K562 (cell line): ENCODE results near the gene ERAP2.

Experiments used
- KAT8 ChIP-seq: fragments of 450-650 bp; IDR thresholded peaks from 2 replicates; pipeline ENCODE4 v1.6.1; 2016; ENCODE audit warnings: low read depth, mild to moderate bottlenecking
- MYC ChIP-seq, 2 experiments: fragments of 250-450 bp in 1 of 2; sonication (Bioruptor Pico) in 1 of 2; IDR thresholded peaks; 2 replicates each; pipeline versions ENCODE4 v1.5.1 to v1.6.1; 2012 to 2021; ENCODE audit warnings: low read depth in 2 of 2, borderline replicate concordance in 1 of 2, improper control_type of control experiment in 1 of 2, low read length in 1 of 2, mild to moderate bottlenecking in 1 of 2, moderate library complexity in 1 of 2
- NR1H2 ChIP-seq: sonication (generic); formaldehyde crosslinking; IDR thresholded peaks from 2 replicates; pipeline ENCODE4 v1.4.0; 2020; ENCODE audit warnings: mild to moderate bottlenecking, missing genetic modification reagents
- ZNF79 ChIP-seq: fragments of 250-450 bp; sonication (Bioruptor Pico); IDR thresholded peaks from 2 replicates; pipeline ENCODE4 v1.4.0; 2020; ENCODE audit warnings: low read depth, mild to moderate bottlenecking, moderate library complexity

- TF ChIP-seq ZNF79 (no peak), NR1H2 (CRISPR knock-in tag) (no peak), MYC (IDR thresholded peaks at IDR 0.05; ENCODE audit: low read depth, low read length) (no peak), MYC (CRISPR knock-in tag; IDR thresholded peaks at IDR 0.05; ENCODE audit: borderline replicate concordance, low read depth) (no peak), KAT8 (no peak)
Observed at GRCh38 chr5:96835791-96836191, 40.5 kb upstream of the ERAP2 start.
